Mesodermal cell (in vitro differentiated cells): ENCODE results near the gene RGMA.

ENCODE experiments used
- H3K27ac ChIP-seq: 2 replicates; pipeline ENCODE4 v1.7.0; 2013; ENCODE audit warnings: mild to moderate bottlenecking, low read depth, low read length, moderate library complexity; ENCODE audit not compliant: severe bottlenecking
- H3K36me3 ChIP-seq: 2 replicates; pipeline ENCODE4 v1.7.1; 2013; ENCODE audit warnings: mild to moderate bottlenecking, low read length, moderate library complexity; ENCODE audit not compliant: control insufficient read depth, insufficient read depth
- H3K4me1 ChIP-seq: one replicate; pipeline ENCODE4 v1.7.1; 2013; ENCODE audit warnings: mild to moderate bottlenecking, low read length; ENCODE audit not compliant: insufficient read depth, control insufficient read depth, poor library complexity, severe bottlenecking
- H3K4me3 ChIP-seq: 2 replicates; pipeline ENCODE4 v1.7.0; 2013; ENCODE audit warnings: low read length, control low read depth, mild to moderate bottlenecking; ENCODE audit not compliant: insufficient read depth, poor library complexity, severe bottlenecking; ENCODE audit errors: extremely low read depth
- H3K9me3 ChIP-seq: 2 replicates; pipeline ENCODE4 v1.7.1; 2013; ENCODE audit warnings: mild to moderate bottlenecking, low read length, moderate library complexity; ENCODE audit not compliant: control insufficient read depth
- WGBS, 2 experiments: methylation state at CpG; one replicate each; pipeline ENCODE4 v1.1.5; 2013; ENCODE audit warnings: missing lambda C conversion rate in 2 of 2; ENCODE audit not compliant: insufficient coverage in 2 of 2; 5-methylcytosine and 5-hydroxymethylcytosine counted together

RGMA gene

DNA sequence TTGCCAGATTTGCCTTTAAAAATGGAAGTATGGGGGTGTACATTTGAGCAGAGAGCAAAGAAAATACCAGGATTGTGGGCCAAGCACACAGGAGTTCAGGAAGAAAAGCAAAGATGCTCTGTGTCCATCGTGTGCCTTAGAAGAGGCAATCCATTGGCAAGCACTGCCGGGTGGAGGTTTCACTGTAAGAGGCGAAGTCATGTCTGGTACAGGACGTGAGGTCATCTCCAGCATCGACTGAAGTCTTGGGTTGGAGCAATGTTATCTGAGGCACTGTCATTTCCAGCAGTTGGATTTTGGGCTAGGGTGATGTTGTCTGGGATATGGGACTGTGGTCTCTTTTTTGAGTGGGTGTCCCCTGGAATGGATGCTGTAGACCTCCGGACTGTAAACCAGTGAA, 4.8 kb upstream of the RGMA start:
- Histone ChIP-seq H3K4me3 (no peak overlapping the region), H3K36me3 (no peaks in the 10 kb centered on the region), H3K27ac (no peak overlapping the region), H3K9me3 (no peaks in the 10 kb centered on the region), H3K4me1 (no peaks in the 10 kb centered on the region)
- WGBS, 2 experiments = 88 to 90% methylated on average over 6 of the region's 6 CpGs

GRCh38 chr15:93091465-93091864, 2.5 kb upstream of the RGMA start:
- whole genome bisulfite sequencing, 2 experiments = 69 to 82% methylated on average over 8 of the region's 11 CpGs

DNA sequence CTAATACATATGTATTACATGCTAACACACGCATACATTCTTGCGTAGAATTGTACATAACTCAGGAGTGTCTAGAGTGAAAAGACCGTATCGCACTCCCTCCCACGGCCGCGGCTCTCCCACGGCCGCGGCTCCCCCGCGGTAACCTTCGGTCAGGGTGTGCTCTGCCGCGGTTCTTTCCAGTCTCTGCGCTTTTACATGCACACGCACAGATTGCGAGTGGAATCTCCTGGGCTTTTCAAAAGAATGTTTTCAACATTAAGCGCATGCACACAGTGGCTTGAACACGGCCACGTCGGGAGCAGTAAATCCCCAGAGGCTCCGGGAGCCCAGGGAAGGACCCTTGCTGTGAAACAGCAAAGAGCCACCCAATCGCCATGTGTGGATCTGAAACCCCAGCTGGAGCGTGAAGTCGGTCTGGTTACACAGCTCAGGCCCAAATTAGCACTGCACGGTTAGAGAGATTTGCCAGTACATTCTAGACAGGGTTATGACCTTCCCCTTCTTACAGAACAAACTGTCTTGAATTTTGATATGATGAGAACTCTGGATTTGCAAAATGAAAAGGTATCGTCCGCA, 805 bp upstream of the RGMA start:
- peak overlapping the region; percentile 41 for H3K4me3 ChIP-seq
- no peak overlapping the region for H3K27ac ChIP-seq
- no peaks in the 10 kb centered on the region for H3K36me3 ChIP-seq
- 8 to 13% methylated on average over 27 to 28 of the region's 29 CpGs for WGBS, 2 experiments
- H3K4me1 ChIP-seq = no peaks in the 10 kb centered on the region
- no peaks in the 10 kb centered on the region for H3K9me3 ChIP-seq

More at GRCh38 chr15:93091465-93091864, 2.5 kb upstream of the RGMA start:
- no peaks in the 10 kb centered on the region for H3K36me3 ChIP-seq
- no peak overlapping the region for H3K4me3 ChIP-seq
- H3K4me1 ChIP-seq = no peaks in the 10 kb centered on the region
- H3K27ac ChIP-seq = no peak overlapping the region
- H3K9me3 ChIP-seq = no peaks in the 10 kb centered on the region

GRCh38 chr15:93088200-93088980, 621 bp downstream of the RGMA start:
- Histone ChIP-seq H3K4me3 (peak overlapping the region; percentile 41), H3K4me1 (no peaks in the 10 kb centered on the region)

DNA sequence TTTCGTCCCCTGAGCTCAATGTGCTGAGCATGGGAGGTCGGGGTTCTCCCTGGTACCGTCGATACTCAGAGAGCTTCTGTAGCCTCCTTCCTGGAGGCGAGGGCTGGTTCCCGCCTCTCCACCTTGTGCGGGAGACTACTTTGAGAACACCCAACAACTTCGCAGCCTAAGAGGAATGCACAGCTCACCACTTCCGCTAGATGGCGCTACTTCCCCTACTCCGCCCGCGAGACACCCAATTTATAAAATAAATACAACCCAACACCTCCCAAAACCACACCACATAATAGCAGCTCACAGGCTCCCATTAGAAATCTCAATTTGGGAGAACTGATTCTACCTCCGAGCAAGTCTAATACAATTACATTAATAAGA, 1.2 kb downstream of the RGMA start:
- Histone ChIP-seq H3K9me3 (no peaks in the 10 kb centered on the region), H3K4me3 (peak overlapping the region; percentile 41), H3K27ac (no peak overlapping the region), H3K4me1 (no peaks in the 10 kb centered on the region), H3K36me3 (no peaks in the 10 kb centered on the region)
- 2 to 3% methylated on average over 13 to 14 of the region's 14 CpGs for WGBS, 2 experiments

More at GRCh38 chr15:93088200-93088980, 621 bp downstream of the RGMA start:
- 1% methylated on average over 54 to 64 of the region's 85 CpGs for WGBS, 2 experiments
- no peaks in the 10 kb centered on the region for H3K9me3 ChIP-seq
- no peak overlapping the region for H3K27ac ChIP-seq
- no peaks in the 10 kb centered on the region for H3K36me3 ChIP-seq

- Histone ChIP-seq H3K4me1 (no peaks in the 10 kb centered on the region), H3K36me3 (no peaks in the 10 kb centered on the region), H3K4me3 (no peak overlapping the region), H3K9me3 (no peaks in the 10 kb centered on the region), H3K27ac (no peak overlapping the region)
- 80% methylated on average over 1 of the region's 2 CpGs; no CpG with 5 or more reads in 1 of the 2 experiments for WGBS, 2 experiments
Measured at GRCh38 chr15:93086791-93087190, 2.2 kb downstream of the RGMA start.

- H3K27ac ChIP-seq = no peak overlapping the region
- H3K9me3 ChIP-seq = no peaks in the 10 kb centered on the region
- no peaks in the 10 kb centered on the region for H3K4me1 ChIP-seq
- no peaks in the 10 kb centered on the region for H3K36me3 ChIP-seq
- H3K4me3 ChIP-seq = no peak overlapping the region
- WGBS, 2 experiments = 58 to 71% methylated on average over 1 of the region's 1 CpG
Measured at GRCh38 chr15:93085692-93086091, 3.3 kb downstream of the RGMA start.

GRCh38 chr15:93082861-93083260, 6.2 kb downstream of the RGMA start:
- Histone ChIP-seq H3K36me3 (no peaks in the 10 kb centered on the region), H3K4me1 (no peaks in the 10 kb centered on the region), H3K9me3 (no peaks in the 10 kb centered on the region), H3K4me3 (no peak overlapping the region), H3K27ac (no peak overlapping the region)
- WGBS, 2 experiments = 86 to 96% methylated on average over 3 of the region's 3 CpGs

DNA sequence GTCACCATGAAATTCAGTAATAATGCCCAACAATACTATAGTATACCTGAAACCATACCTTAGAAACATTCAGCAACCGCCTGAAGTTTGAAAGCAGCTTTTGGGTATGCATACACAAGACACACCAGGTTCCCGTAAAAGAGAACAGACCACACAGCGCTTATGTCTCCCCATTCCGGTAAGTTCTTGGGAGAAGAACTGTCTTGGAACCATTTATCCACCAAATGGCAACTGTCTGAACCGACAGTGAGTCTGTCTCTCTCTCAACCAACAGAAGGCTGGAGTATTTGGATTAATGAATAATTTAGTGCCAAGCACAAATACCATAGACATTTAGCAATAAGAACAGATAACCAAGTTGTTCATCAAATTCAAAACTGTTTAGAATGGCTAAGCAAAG, 7.6 kb downstream of the RGMA start:
- H3K27ac ChIP-seq = no peak overlapping the region
- H3K36me3 ChIP-seq = no peaks in the 10 kb centered on the region
- no peak overlapping the region for H3K4me3 ChIP-seq
- no peaks in the 10 kb centered on the region for H3K4me1 ChIP-seq
- WGBS, 2 experiments = 86 to 94% methylated on average over 2 to 4 of the region's 5 CpGs
- no peaks in the 10 kb centered on the region for H3K9me3 ChIP-seq

GRCh38 chr15:93080451-93080850, 8.6 kb downstream of the RGMA start:
- Histone ChIP-seq H3K4me3 (no peak overlapping the region), H3K27ac (no peak overlapping the region), H3K9me3 (no peaks in the 10 kb centered on the region), H3K4me1 (no peaks in the 10 kb centered on the region), H3K36me3 (no peaks in the 10 kb centered on the region)
- 68 to 75% methylated on average over 6 of the region's 6 CpGs for WGBS, 2 experiments

- H3K4me1 ChIP-seq = no peaks in the 10 kb centered on the region
- H3K27ac ChIP-seq = no peak overlapping the region
Measured at GRCh38 chr15:93076875-93077274, 12.1 kb downstream of the RGMA start.

More at GRCh38 chr15:93076875-93077274, 12.1 kb downstream of the RGMA start:
- WGBS, 2 experiments = 91 to 95% methylated on average over 3 to 4 of the region's 5 CpGs
- Histone ChIP-seq H3K36me3 (no peaks in the 10 kb centered on the region), H3K4me3 (no peak overlapping the region), H3K9me3 (no peaks in the 10 kb centered on the region)
